CD14-positive monocyte (primary cell): ENCODE measurements around the gene IQGAP2. TPM values are rescaled to one million over a fixed set of nuclear protein-coding genes. Genes with fewer than 3 reads are reported as not detected.
A peak's percentile ranks its signal among the peaks of the same experiment; 100 is the strongest.

Experiments
- DNase-seq, 3 donors: peaks; one replicate each; pipeline ENCODE4 v3.0.0-alpha.2; 2011 to 2022
- H2AFZ ChIP-seq: 2 replicates; pipeline ENCODE4 v1.6.0; 2012; ENCODE audit warnings: mild to moderate bottlenecking, low read depth, low read length, inconsistent platforms; ENCODE audit not compliant: insufficient read depth, poor library complexity, severe bottlenecking
- H3K27ac ChIP-seq, 2 donors: 1 replicate in 1 of 2; 2 replicates in 1 of 2; pipeline ENCODE4 v1.5.1; 2012 to 2013; ENCODE audit warnings: low read length in 2 of 2, control low read depth in 1 of 2, inconsistent platforms in 1 of 2, low read depth in 1 of 2, mild to moderate bottlenecking in 1 of 2
- H3K27me3 ChIP-seq, 2 donors: one replicate each; pipeline versions ENCODE4 v1.6.0 to v1.6.1; 2011 to 2013; ENCODE audit warnings: low read length in 2 of 2; ENCODE audit not compliant: control insufficient read depth in 2 of 2, insufficient read depth in 2 of 2
- H3K36me3 ChIP-seq, 2 donors: replicated peaks in 1 of 2; 1 replicate in 1 of 2; 2 replicates in 1 of 2; pipeline versions ENCODE4 v1.5.1 to v1.6.1; 2012 to 2013; ENCODE audit warnings: low read length in 2 of 2, control low read depth in 1 of 2, inconsistent platforms in 1 of 2, mild to moderate bottlenecking in 1 of 2; ENCODE audit not compliant: insufficient read depth in 2 of 2, control insufficient read depth in 1 of 2
- H3K4me1 ChIP-seq, 2 donors: 1 replicate in 1 of 2; 2 replicates in 1 of 2; pipeline versions ENCODE4 v1.5.1 to v1.6.1; 2012 to 2013; ENCODE audit warnings: low read length in 2 of 2, control low read depth in 1 of 2, inconsistent platforms in 1 of 2, mild to moderate bottlenecking in 1 of 2, moderate library complexity in 1 of 2; ENCODE audit not compliant: insufficient read depth in 2 of 2, control insufficient read depth in 1 of 2
- H3K4me2 ChIP-seq: replicated peaks from 2 replicates; pipeline ENCODE3; 2012; ENCODE audit warnings: low read length, moderate library complexity, mild to moderate bottlenecking; ENCODE audit not compliant: poor library complexity, severe bottlenecking; ENCODE audit errors: extremely low read depth
- H3K4me3 ChIP-seq, 3 experiments: fragments of 200-600 bp in 1 of 3; sonication (generic) in 1 of 3; replicated peaks in 1 of 3; 1 replicate in 2 of 3; 2 replicates in 1 of 3; pipeline ENCODE4 v1.5.1; 2011 to 2013; ENCODE audit warnings: low read length in 3 of 3, mild to moderate bottlenecking in 3 of 3, control low read depth in 2 of 3, low read depth in 2 of 3, inconsistent platforms in 1 of 3, moderate library complexity in 1 of 3
- H3K79me2 ChIP-seq: 2 replicates; pipeline ENCODE4 v1.6.0; 2012; ENCODE audit warnings: mild to moderate bottlenecking, control low read depth, inconsistent platforms, low read length, moderate library complexity; ENCODE audit not compliant: insufficient read depth
- H3K9ac ChIP-seq: 2 replicates; pipeline ENCODE4 v1.6.0; 2017; ENCODE audit warnings: low read length, mild to moderate bottlenecking; ENCODE audit not compliant: insufficient read depth, poor library complexity, severe bottlenecking
- H3K9me3 ChIP-seq, 2 donors: replicated peaks in 1 of 2; 1 replicate in 1 of 2; 2 replicates in 1 of 2; pipeline versions ENCODE4 v1.5.1 to v1.6.1; 2012 to 2013; ENCODE audit warnings: low read length in 2 of 2, control low read depth in 1 of 2; ENCODE audit not compliant: control insufficient read depth in 1 of 2, insufficient read depth in 1 of 2
- H4K20me1 ChIP-seq: 2 replicates; pipeline ENCODE4 v1.6.0; 2012; ENCODE audit warnings: mild to moderate bottlenecking, low read length, control low read depth, moderate library complexity; ENCODE audit not compliant: insufficient read depth
- H3K27ac Mint-ChIP-seq, 7 donors: one replicate each; pipeline ENCODE4 v1.8.0; 2020; ENCODE audit warnings: mild to moderate bottlenecking in 7 of 7, mixed read lengths in 7 of 7, moderate library complexity in 6 of 7, inconsistent platforms in 2 of 7
- H3K27me3 Mint-ChIP-seq, 3 donors: one replicate each; pipeline ENCODE4 v1.8.0; 2021 to 2022; ENCODE audit warnings: low read depth in 3 of 3, mild to moderate bottlenecking in 3 of 3, mixed read lengths in 3 of 3, moderate library complexity in 3 of 3, inconsistent platforms in 1 of 3
- H3K36me3 Mint-ChIP-seq, 2 donors: one replicate each; pipeline ENCODE4 v1.8.0; 2020; ENCODE audit warnings: mixed read lengths in 2 of 2, inconsistent platforms in 1 of 2, mild to moderate bottlenecking in 1 of 2
- H3K4me1 Mint-ChIP-seq: one replicate; pipeline ENCODE4 v1.8.0; 2020; ENCODE audit warnings: mild to moderate bottlenecking, mixed read lengths
- H3K4me3 Mint-ChIP-seq, 2 donors: one replicate each; pipeline ENCODE4 v1.8.0; 2020; ENCODE audit warnings: mild to moderate bottlenecking in 2 of 2, mixed read lengths in 2 of 2, moderate library complexity in 1 of 2
- H3K9me3 Mint-ChIP-seq, 7 donors: one replicate each; pipeline ENCODE4 v1.8.0; 2020 to 2022; ENCODE audit warnings: mixed read lengths in 7 of 7, mild to moderate bottlenecking in 6 of 7, moderate library complexity in 6 of 7, inconsistent platforms in 2 of 7
- CTCF ChIP-seq: fragments of 200-600 bp; IDR thresholded peaks from one replicate; pipeline ENCODE4 v1.8.0; 2022; ENCODE audit warnings: antibody characterized with exemption, mild to moderate bottlenecking
- WGBS: methylation state at CpG from one replicate; pipeline ENCODE4 v1.1.5; 2013; ENCODE audit warnings: missing lambda C conversion rate; ENCODE audit not compliant: insufficient coverage; 5-methylcytosine and 5-hydroxymethylcytosine counted together
- intact Hi-C, 2 donors: fragments of 100-400 bp; cut with micrococcal nuclease; formaldehyde crosslinking; loops; one replicate each; pipeline versions ENCODE4 v1.15.0 to v1.15.1; 2023
- polyA plus RNA-seq, 3 donors: library from polyadenylated mRNA; depleted of rRNA in 1 of 3; unstranded in 2 of 3; stranded (reverse) in 1 of 3; fragments of 300-500 nt in 2 of 3; fragments of >200 nt in 1 of 3; fragmentation: Illumina TruSeq in 2 of 3; gene quantifications; 1 replicate in 2 of 3; 2 replicates in 1 of 3; pipeline ENCODE4 v1.2.3, GENCODE V29; 2012 to 2021

IQGAP2 gene
- polyA plus RNA-seq, 3 donors: 21.4 to 50.9 (median 35.4) TPM

DNA sequence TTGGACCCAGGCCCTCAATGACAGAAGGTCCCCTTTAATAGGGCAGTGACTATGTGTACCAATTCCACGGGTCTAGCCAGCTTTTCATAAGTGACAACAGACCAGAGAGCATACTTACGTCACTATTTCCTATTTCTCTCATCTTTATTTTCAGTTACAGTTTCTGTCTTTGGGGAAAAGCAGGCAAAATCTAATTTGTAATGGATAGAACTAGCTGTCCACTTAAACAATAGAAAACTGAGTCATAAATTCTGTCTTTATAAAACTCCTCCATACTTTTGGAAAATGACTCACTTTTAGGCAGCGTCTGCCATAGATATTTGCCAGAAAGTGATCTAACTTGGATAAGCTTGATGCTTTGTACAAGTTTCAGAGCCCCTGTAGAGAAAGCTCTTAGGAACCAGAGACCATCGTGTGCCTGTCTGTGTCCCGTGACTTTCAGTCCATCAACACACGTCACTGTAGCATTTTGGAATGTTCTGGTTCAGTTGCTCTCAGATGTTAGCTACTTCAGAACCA is 118.2 kb downstream of the IQGAP2 start:
- H3K4me1 Mint-ChIP-seq: peaks cover 36% of the 10 kb centered on the region
- no peak overlapping the region for H3K9ac ChIP-seq

More for the DNA sequence above, 118.2 kb downstream of the IQGAP2 start:
- H3K9me3 ChIP-seq: no peaks in the 10 kb centered on the region
- H3K4me3 Mint-ChIP-seq: peak overlapping the region in 1 of 2 donors; percentile 16
- H3K4me3 ChIP-seq: no peak overlapping the region
- peaks cover 0 to 7% (median 0%) of the 10 kb centered on the region in 7 donors for H3K9me3 Mint-ChIP-seq
- peaks cover 7 to 23% of the 10 kb centered on the region in 2 donors for H3K4me1 ChIP-seq
- DNase-seq: peak; percentile 18 to 71 (median 48)
- WGBS: 80% methylated on average over 1 of the region's 6 CpGs
- no peaks in the 10 kb centered on the region for H3K27me3 Mint-ChIP-seq
- H3K36me3 Mint-ChIP-seq: peaks cover 7 to 13% of the 10 kb centered on the region in 2 donors
- peaks cover 99% of the 10 kb centered on the region for H3K79me2 ChIP-seq
- H3K36me3 ChIP-seq: no peaks in the 10 kb centered on the region
- intact Hi-C loops: no loop called here
- H3K27me3 ChIP-seq: no peaks in the 10 kb centered on the region
- peak overlapping the region; percentile 74 to 84 (median 83) for H3K27ac Mint-ChIP-seq
- H4K20me1 ChIP-seq: peaks cover 99% of the 10 kb centered on the region
- peak overlapping the region; percentile 3 for H3K4me2 ChIP-seq
- no peak for TF ChIP-seq CTCF
- peak overlapping the region in 1 of 2 donors; percentile 76 for H3K27ac ChIP-seq
- no peak overlapping the region for H2AFZ ChIP-seq
